ENCODE data around the gene SMARCD1. TPM values are rescaled to one million over a fixed set of nuclear protein-coding genes. Genes with fewer than 3 reads are reported as not detected.

The SMARCD1 gene
- total RNA-seq, 1 donor from 2014 or later: 25.9 TPM

- DNase-seq: peak; percentile 71
These were observed 27.9 kb upstream of the SMARCD1 start, which contains the start of gene ASIC1 for GRCh38 chr12:50057000-50057841. Gene ASIC1 (plus strand): TSS chr12:50057596. CDS start chr12:50058767, 1,171 bp downstream.

- no peak for DNase-seq
These were observed 27.1 kb upstream of the SMARCD1 start for GRCh38 chr12:50057896-50058670.

GRCh38 chr12:50058743-50059312, 26.3 kb upstream of the SMARCD1 start:
- DNase-seq: no peak

GRCh38 chr12:50059440-50060119, 25.6 kb upstream of the SMARCD1 start:
- no peak for DNase-seq

GRCh38 chr12:50060120-50060468, 25.0 kb upstream of the SMARCD1 start:
- no peak for DNase-seq

- no peak for DNase-seq
These were observed 24.0 kb upstream of the SMARCD1 start for GRCh38 chr12:50061171-50061570.

GRCh38 chr12:50061946-50062686, 23.0 kb upstream of the SMARCD1 start:
- DNase-seq: no peak

GRCh38 chr12:50062728-50063460, 22.2 kb upstream of the SMARCD1 start:
- DNase-seq: no peak

GRCh38 chr12:50065726-50066310, 19.3 kb upstream of the SMARCD1 start:
- no peak for DNase-seq

GRCh38 chr12:50066402-50066801, 18.7 kb upstream of the SMARCD1 start:
- no peak for DNase-seq

- DNase-seq: no peak
These were observed 16.1 kb upstream of the SMARCD1 start for GRCh38 chr12:50069069-50069468.

GRCh38 chr12:50069539-50069938, 15.6 kb upstream of the SMARCD1 start:
- no peak for DNase-seq

GRCh38 chr12:50070314-50071060, 14.7 kb upstream of the SMARCD1 start:
- DNase-seq: peak; percentile 87

- DNase-seq: no peak
These were observed 12.8 kb upstream of the SMARCD1 start for GRCh38 chr12:50072198-50072907.

- no peak for DNase-seq
These were observed 11.9 kb upstream of the SMARCD1 start for GRCh38 chr12:50073206-50073605.

GRCh38 chr12:50073712-50074111, 11.4 kb upstream of the SMARCD1 start:
- no peak for DNase-seq

GRCh38 chr12:50074936-50075807, 10.0 kb upstream of the SMARCD1 start:
- peak; percentile 39 for DNase-seq

- no peak for DNase-seq
These were observed 9.4 kb upstream of the SMARCD1 start for GRCh38 chr12:50075808-50076170.

All from skin of body (tissue), 2 donors.